ENCODE data around the gene MYO1D. TPM values are rescaled to one million over a fixed set of nuclear protein-coding genes. Genes with fewer than 3 reads are reported as not detected.

MYO1D gene
- total RNA-seq, 1 experiment from 2014 or later: 35.7 TPM

GRCh38 chr17:32801193-32801592 is 75.7 kb downstream of the MYO1D start:
- ChIA-PET CTCF (interaction anchor here (1.4 kb wide), 1 partner anchor 76 kb away, joined by 8 read pairs; the partner anchor contains the start of gene MYO1D), POLR2A (no interaction called here), RAD21 (ENCODE audit: low non-redundant PET in 1 of 2, low total read pairs in 2 of 2, uncharacterized antibody in 2 of 2, unreplicated experiment in 2 of 2) (no interaction called here)
- H3K36me3 ChIP-seq (ENCODE audit: control insufficient read depth in 1 of 2, insufficient read depth in 2 of 2, low read length in 2 of 2): no peaks in the 10 kb centered on the region
- H3K27me3 ChIP-seq (ENCODE audit: insufficient read depth, low read length): no peaks in the 10 kb centered on the region
- H4K20me1 ChIP-seq (ENCODE audit: insufficient read depth): no peaks in the 10 kb centered on the region
- H3K27ac ChIP-seq (ENCODE audit: low read depth, low read length): no peak overlapping the region
- no peak for DNase-seq (ENCODE audit: low read depth, low spot score)
- no peaks in the 10 kb centered on the region for H3K9me2 ChIP-seq (ENCODE audit: insufficient read depth)
- intact Hi-C loops (cut with micrococcal nuclease): no loop called here
- H3K4me3 ChIP-seq (replicated peaks in 1 of 2; ENCODE audit: low read depth in 1 of 2, low read length in 2 of 2): no peak overlapping the region
- H3K4me2 ChIP-seq (ENCODE audit: low read length): no peak overlapping the region
- no peak overlapping the region for H3K9ac ChIP-seq (ENCODE audit: low read length)
- no peak for ATAC-seq
- H3K79me2 ChIP-seq (ENCODE audit: insufficient read depth, low read length): no peaks in the 10 kb centered on the region
- no peak for TF ChIP-seq POLR2AphosphoS5 (IDR thresholded peaks at IDR 0.05; ENCODE audit: low read depth, low read length)
- TF ChIP-seq ZBTB33 (IDR thresholded peaks at IDR 0.05; ENCODE audit: extremely low read depth, insufficient replicate concordance, low read length): no peak
- TF ChIP-seq CTCF (IDR thresholded peaks at IDR 0.05 in 2 of 3, conservative IDR thresholded peaks at IDR 0.05 in 1 of 3; ENCODE audit: borderline replicate concordance in 1 of 3, insufficient read depth in 1 of 3, low read depth in 2 of 3, low read length in 2 of 3): no peak
- TF ChIP-seq CEBPB (IDR thresholded peaks at IDR 0.05; ENCODE audit: low read depth): no peak
- TF ChIP-seq CBX3 (IDR thresholded peaks at IDR 0.05; ENCODE audit: low read depth): no peak
- no peak for TF ChIP-seq REST (IDR thresholded peaks at IDR 0.05; ENCODE audit: low read depth)
- no peak for TF ChIP-seq RAD21 (IDR thresholded peaks at IDR 0.05; ENCODE audit: low read depth)
- TF ChIP-seq POLR2A (IDR thresholded peaks at IDR 0.05; ENCODE audit: borderline replicate concordance, extremely low read depth, insufficient read depth, insufficient read length): no peak
- no peak for TF ChIP-seq FOSL1 (IDR thresholded peaks at IDR 0.05; ENCODE audit: low read depth)
- TF ChIP-seq ZNF274 (IDR thresholded peaks at IDR 0.05; ENCODE audit: low read depth, low read length): no peak
- no peak for TF ChIP-seq YY1 (IDR thresholded peaks at IDR 0.05; ENCODE audit: extremely low read depth, insufficient replicate concordance, low read depth, low read length)
- no peak for TF ChIP-seq TCF7L2 (IDR thresholded peaks at IDR 0.05; ENCODE audit: borderline replicate concordance, extremely low read depth, insufficient read depth, insufficient read length)
- TF ChIP-seq SP1 (IDR thresholded peaks at IDR 0.05; ENCODE audit: low read depth): no peak
- TF ChIP-seq ZFX (IDR thresholded peaks at IDR 0.05): no peak
- TF ChIP-seq EZH2 (IDR thresholded peaks at IDR 0.05): no peak
- no peak for TF ChIP-seq SIN3A (IDR thresholded peaks at IDR 0.05; ENCODE audit: low read depth)
- no peak for TF ChIP-seq SRF (IDR thresholded peaks at IDR 0.05; ENCODE audit: low read depth)
- no peak for TF ChIP-seq MAX (IDR thresholded peaks at IDR 0.05)
- H2AFZ ChIP-seq (ENCODE audit: low read depth, low read length, poor library complexity, severe bottlenecking): no peak overlapping the region
- H3K9me3 ChIP-seq (ENCODE audit: control insufficient read depth in 1 of 2, insufficient read depth in 1 of 2, low read depth in 1 of 2, low read length in 2 of 2): no peaks in the 10 kb centered on the region
- H3K4me1 ChIP-seq (ENCODE audit: control insufficient read depth in 1 of 2, insufficient read depth in 2 of 2, low read length in 2 of 2): no peaks in the 10 kb centered on the region
- no TSS peak for BruUV-seq (replicated peaks)

Measured in HCT116 (cell line).